NCI-H1092 (cell line): ENCODE data around the gene CD2AP.
A peak's percentile ranks its signal among the peaks of the same experiment; 100 is the strongest.
"Not testable (repeated sequence)": the region's sequence is repeated elsewhere in the genome, so short reads cannot be mapped to it uniquely, and the experiment has no call there.

Experiments
- DNase-seq: peaks from one replicate; lab custom pipeline; 2025; lab: John Stamatoyannopoulos, UW

CD2AP gene

GRCh38 chr6:47634210-47635047 is 156.8 kb downstream of the CD2AP start:
- no peak for DNase-seq

- no peak for DNase-seq
These were observed 169.1 kb downstream of the CD2AP start for GRCh38 chr6:47646689-47647088.

GRCh38 chr6:47647188-47647587 is 169.6 kb downstream of the CD2AP start:
- no peak for DNase-seq

GRCh38 chr6:47647626-47648025 is 170.0 kb downstream of the CD2AP start:
- DNase-seq = not testable (repeated sequence)

- DNase-seq = no peak
These were observed 170.4 kb downstream of the CD2AP start for GRCh38 chr6:47648031-47648430.

GRCh38 chr6:47650553-47651432 is 173.2 kb downstream of the CD2AP start:
- DNase-seq = no peak

GRCh38 chr6:47651505-47651944 is 173.9 kb downstream of the CD2AP start:
- DNase-seq = no peak

GRCh38 chr6:47653706-47654105 is 176.1 kb downstream of the CD2AP start:
- no peak for DNase-seq

GRCh38 chr6:47654255-47654654 is 176.7 kb downstream of the CD2AP start:
- no peak for DNase-seq

- no peak for DNase-seq
These were observed 178.4 kb downstream of the CD2AP start for GRCh38 chr6:47655719-47656595.

- no peak for DNase-seq
These were observed 184.4 kb downstream of the CD2AP start for GRCh38 chr6:47661960-47662359.

- DNase-seq = no peak
These were observed 186.1 kb downstream of the CD2AP start for GRCh38 chr6:47663462-47664216.

GRCh38 chr6:47665112-47665511 is 187.5 kb downstream of the CD2AP start:
- peak; percentile 0 for DNase-seq

- no peak for DNase-seq
These were observed 192.3 kb downstream of the CD2AP start for GRCh38 chr6:47669684-47670513.

- no peak for DNase-seq
These were observed 193.3 kb downstream of the CD2AP start for GRCh38 chr6:47670851-47671250.

- DNase-seq = no peak
These were observed 194.2 kb downstream of the CD2AP start for GRCh38 chr6:47671777-47672176.

- DNase-seq = no peak
These were observed 195.2 kb downstream of the CD2AP start for GRCh38 chr6:47672816-47673215.

- DNase-seq = no peak
These were observed 197.1 kb downstream of the CD2AP start for GRCh38 chr6:47674673-47675072.
